ENCODE results near the gene AMOTL2.

DNA sequence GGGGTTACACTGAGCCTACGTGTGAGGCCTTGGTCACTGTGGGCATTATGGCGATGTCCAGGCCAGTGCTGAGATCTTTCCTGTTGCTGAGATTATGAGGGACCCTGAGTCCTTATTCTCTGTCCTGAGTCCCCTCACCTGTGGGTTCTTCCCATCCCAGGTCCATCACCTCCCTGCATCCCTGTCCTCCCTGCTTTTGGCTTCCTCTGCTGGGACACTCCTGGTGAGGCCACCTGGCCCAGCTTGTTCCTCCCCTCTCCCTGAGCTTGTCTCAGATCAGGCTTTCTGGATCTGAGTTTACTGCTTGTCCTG is 36.1 kb downstream of the AMOTL2 start:
- TF ChIP-seq POLR2A (IDR thresholded peaks at IDR 0.05), result no peak
- TF ChIP-seq, protein P1, sequence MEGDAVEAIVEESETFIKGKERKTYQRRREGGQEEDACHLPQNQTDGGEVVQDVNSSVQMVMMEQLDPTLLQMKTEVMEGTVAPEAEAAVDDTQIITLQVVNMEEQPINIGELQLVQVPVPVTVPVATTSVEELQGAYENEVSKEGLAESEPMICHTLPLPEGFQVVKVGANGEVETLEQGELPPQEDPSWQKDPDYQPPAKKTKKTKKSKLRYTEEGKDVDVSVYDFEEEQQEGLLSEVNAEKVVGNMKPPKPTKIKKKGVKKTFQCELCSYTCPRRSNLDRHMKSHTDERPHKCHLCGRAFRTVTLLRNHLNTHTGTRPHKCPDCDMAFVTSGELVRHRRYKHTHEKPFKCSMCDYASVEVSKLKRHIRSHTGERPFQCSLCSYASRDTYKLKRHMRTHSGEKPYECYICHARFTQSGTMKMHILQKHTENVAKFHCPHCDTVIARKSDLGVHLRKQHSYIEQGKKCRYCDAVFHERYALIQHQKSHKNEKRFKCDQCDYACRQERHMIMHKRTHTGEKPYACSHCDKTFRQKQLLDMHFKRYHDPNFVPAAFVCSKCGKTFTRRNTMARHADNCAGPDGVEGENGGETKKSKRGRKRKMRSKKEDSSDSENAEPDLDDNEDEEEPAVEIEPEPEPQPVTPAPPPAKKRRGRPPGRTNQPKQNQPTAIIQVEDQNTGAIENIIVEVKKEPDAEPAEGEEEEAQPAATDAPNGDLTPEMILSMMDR (IDR thresholded peaks at IDR 0.05), result no peak
